Uterus (tissue), 4 donors: ENCODE measurements around the gene SEPTIN6. TPM values are rescaled to one million over a fixed set of nuclear protein-coding genes. Genes with fewer than 3 reads are reported as not detected.
A peak's percentile ranks its signal among the peaks of the same experiment; 100 is the strongest.
"Not testable (repeated sequence)": the region's sequence is repeated elsewhere in the genome, so short reads cannot be mapped to it uniquely, and the experiment has no call there.

Source experiments
- DNase-seq, 2 donors: peaks; one replicate each; pipeline ENCODE4 v3.0.0-alpha.2; 2019 to 2020
- H3K27ac ChIP-seq, 2 donors: fragments of 200-600 bp; sonication (generic); 1 replicate in 1 of 2; 2 replicates in 1 of 2; pipeline ENCODE4 v1.5.1; 2016 to 2018
- H3K27me3 ChIP-seq, 2 donors: fragments of 200-600 bp; sonication (generic); one replicate each; pipeline ENCODE4 v1.5.1; 2018 to 2019; ENCODE audit warnings: control low read depth in 1 of 2
- H3K36me3 ChIP-seq, 2 donors: fragments of 200-600 bp; sonication (generic); one replicate each; pipeline ENCODE4 v1.5.1; 2019; ENCODE audit warnings: control low read depth in 1 of 2
- H3K4me1 ChIP-seq, 2 donors: fragments of 200-600 bp; sonication (generic); one replicate each; pipeline ENCODE4 v1.5.1; 2018 to 2019; ENCODE audit warnings: control low read depth in 1 of 2
- H3K4me3 ChIP-seq, 2 donors: fragments of 200-600 bp; sonication (generic); 1 replicate in 1 of 2; 2 replicates in 1 of 2; pipeline ENCODE4 v1.5.1; 2018 to 2019; ENCODE audit warnings: mild to moderate bottlenecking in 1 of 2
- H3K9me3 ChIP-seq, 2 donors: fragments of 200-600 bp; sonication (generic); one replicate each; pipeline ENCODE4 v1.5.1; 2019; ENCODE audit warnings: control low read depth in 1 of 2
- POLR2A ChIP-seq, 2 donors: fragments of 450-650 bp; IDR thresholded peaks; one replicate each; pipeline ENCODE4 v1.6.1; 2016; ENCODE audit warnings: antibody characterized with exemption in 2 of 2, mild to moderate bottlenecking in 1 of 2, moderate library complexity in 1 of 2
- intact Hi-C: fragments of 100-400 bp; cut with DNase I; formaldehyde crosslinking; loops from one replicate; pipeline ENCODE4 v1.15.1; 2023; ENCODE audit warnings: low total_unique reads
- total RNA-seq, 4 donors: library from RNA; depleted of rRNA in 3 of 4; stranded (reverse); fragments of >200 nt in 3 of 4; gene quantifications; one replicate each; pipeline versions ENCODE4 v1.1.0 to v1.2.4, GENCODE V29; 2014 to 2023
- TF ChIP-seq, protein P1 (sequence below), 4 experiments: fragments of 200-600 bp in 2 of 4; fragments of 450-650 bp in 2 of 4; sonication (generic) in 2 of 4; IDR thresholded peaks; one replicate each; pipeline ENCODE4 v1.5.1; 2016 to 2019; ENCODE audit warnings: antibody characterized with exemption in 4 of 4, mild to moderate bottlenecking in 2 of 4, moderate library complexity in 1 of 4
- donor health status: DM: yes; HTN: yes; CAD: no.

Gene SEPTIN6
- total RNA-seq, 4 donors from 2014 or later = 1.8 to 34.8 (median 15.5) TPM

DNA sequence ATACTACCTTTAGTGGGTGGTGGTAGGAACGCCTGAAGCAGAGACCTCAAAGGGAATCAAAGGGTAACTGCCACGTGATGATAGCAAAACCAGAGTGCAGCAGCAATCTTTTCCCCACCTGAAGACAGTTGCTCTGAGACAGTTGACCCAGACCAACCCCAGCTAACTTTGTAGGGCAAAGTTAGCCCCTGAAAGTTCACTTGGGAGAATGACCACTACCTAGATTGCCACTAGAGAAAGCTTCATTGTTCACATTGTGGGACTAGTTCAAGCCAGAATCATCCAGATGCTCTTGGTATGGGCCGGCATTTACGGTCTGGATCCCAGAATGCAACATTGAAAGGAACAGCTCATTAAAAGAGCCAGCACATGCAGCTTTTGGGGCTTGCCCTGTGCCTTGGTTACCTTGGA, 4.1 kb downstream of the SEPTIN6 start:
- Histone ChIP-seq H3K27me3 (no peaks in the 10 kb centered on the region), H3K4me1 (no peaks in the 10 kb centered on the region)

DNA sequence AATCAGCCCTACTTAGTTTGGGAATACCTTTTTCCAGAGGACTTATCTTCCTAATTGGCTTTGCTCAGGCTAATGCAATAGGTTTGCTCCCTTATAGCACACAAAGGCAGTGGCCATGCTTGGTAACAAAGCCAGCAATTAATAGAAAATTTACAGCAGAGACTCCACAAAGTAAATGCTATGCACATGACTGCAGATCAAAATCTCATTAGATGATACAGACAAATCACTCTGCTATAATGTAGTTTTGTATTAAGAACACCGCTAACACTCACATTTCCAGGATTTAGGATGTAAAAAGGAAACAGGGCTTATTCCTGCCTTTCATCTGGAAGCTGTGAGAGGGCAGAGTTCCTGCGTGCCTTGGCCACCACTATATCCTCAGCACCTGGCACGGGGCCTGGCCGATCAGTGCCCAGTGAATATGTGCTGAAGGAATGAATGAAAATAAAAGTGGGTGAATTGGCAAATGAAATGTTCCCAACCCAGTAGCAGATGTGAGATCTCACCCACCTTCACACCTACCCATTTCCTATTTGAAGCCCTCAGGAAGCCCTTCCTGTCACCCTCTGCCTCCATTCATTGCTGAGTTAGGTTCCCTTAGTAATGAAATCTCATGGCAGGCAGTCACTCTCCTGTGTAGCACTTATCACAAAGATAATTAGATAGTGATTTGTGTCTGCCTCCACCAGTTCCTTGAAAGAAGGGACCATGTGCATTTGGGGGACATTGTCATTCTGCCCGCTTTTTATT, 5.1 kb downstream of the SEPTIN6 start:
- Histone ChIP-seq H3K36me3 (no peaks in the 10 kb centered on the region), H3K4me1 (no peaks in the 10 kb centered on the region), H3K27me3 (no peaks in the 10 kb centered on the region), H3K27ac (no peak overlapping the region), H3K9me3 (no peaks in the 10 kb centered on the region), H3K4me3 (no peak overlapping the region)
- no peak for DNase-seq
- TF ChIP-seq POLR2A (IDR thresholded peaks at IDR 0.05) = no peak
- TF ChIP-seq, protein P1, sequence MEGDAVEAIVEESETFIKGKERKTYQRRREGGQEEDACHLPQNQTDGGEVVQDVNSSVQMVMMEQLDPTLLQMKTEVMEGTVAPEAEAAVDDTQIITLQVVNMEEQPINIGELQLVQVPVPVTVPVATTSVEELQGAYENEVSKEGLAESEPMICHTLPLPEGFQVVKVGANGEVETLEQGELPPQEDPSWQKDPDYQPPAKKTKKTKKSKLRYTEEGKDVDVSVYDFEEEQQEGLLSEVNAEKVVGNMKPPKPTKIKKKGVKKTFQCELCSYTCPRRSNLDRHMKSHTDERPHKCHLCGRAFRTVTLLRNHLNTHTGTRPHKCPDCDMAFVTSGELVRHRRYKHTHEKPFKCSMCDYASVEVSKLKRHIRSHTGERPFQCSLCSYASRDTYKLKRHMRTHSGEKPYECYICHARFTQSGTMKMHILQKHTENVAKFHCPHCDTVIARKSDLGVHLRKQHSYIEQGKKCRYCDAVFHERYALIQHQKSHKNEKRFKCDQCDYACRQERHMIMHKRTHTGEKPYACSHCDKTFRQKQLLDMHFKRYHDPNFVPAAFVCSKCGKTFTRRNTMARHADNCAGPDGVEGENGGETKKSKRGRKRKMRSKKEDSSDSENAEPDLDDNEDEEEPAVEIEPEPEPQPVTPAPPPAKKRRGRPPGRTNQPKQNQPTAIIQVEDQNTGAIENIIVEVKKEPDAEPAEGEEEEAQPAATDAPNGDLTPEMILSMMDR (IDR thresholded peaks at IDR 0.05) = no peak
- intact Hi-C loops = no loop called here

More for the DNA sequence above, 4.1 kb downstream of the SEPTIN6 start:
- TF ChIP-seq, protein P1 (IDR thresholded peaks at IDR 0.05) = no peak
- TF ChIP-seq POLR2A (IDR thresholded peaks at IDR 0.05) = no peak
- no peaks in the 10 kb centered on the region for H3K9me3 ChIP-seq
- no peak overlapping the region for H3K27ac ChIP-seq
- no peak overlapping the region for H3K4me3 ChIP-seq
- intact Hi-C loops = no loop called here
- H3K36me3 ChIP-seq = no peaks in the 10 kb centered on the region
- DNase-seq = no peak

DNA sequence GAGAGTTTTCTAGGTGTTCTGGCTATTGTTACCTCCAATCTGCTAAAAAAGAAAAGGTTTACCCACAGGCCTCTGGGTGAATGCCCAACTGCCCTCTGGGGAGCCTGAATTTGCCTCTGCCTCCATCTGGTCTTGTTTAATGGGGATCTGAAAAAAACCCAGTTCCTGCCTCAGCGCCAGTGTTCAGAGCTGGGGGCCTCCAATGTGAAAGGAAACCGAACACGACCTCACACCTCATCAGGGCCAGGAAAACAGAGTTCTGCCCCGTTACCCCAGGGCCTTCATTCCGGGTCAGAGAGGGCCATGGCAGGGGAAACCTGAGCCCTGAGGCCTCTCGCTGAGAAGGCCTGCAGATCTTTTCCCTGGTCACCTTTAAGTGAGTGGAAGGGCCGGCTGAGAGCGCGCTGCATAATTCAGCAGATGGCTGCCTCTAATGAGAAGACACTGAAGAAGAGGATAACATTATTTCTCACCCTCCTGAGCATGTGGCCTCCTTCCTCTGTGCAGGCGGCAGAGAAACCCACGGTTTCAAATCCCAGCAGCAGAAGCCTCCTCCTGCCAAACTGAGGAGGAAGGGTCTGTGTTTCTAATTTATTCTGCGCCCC, 6.8 kb downstream of the SEPTIN6 start:
- Histone ChIP-seq H3K4me3 (no peak overlapping the region), H3K9me3 (no peaks in the 10 kb centered on the region), H3K4me1 (no peaks in the 10 kb centered on the region), H3K36me3 (no peaks in the 10 kb centered on the region), H3K27me3 (no peaks in the 10 kb centered on the region), H3K27ac (peak overlapping the region; percentile 64 to 83)
- intact Hi-C loops = no loop called here
- DNase-seq = no peak
- no peak for TF ChIP-seq POLR2A (IDR thresholded peaks at IDR 0.05)
- TF ChIP-seq, protein P1 (IDR thresholded peaks at IDR 0.05) = no peak

DNA sequence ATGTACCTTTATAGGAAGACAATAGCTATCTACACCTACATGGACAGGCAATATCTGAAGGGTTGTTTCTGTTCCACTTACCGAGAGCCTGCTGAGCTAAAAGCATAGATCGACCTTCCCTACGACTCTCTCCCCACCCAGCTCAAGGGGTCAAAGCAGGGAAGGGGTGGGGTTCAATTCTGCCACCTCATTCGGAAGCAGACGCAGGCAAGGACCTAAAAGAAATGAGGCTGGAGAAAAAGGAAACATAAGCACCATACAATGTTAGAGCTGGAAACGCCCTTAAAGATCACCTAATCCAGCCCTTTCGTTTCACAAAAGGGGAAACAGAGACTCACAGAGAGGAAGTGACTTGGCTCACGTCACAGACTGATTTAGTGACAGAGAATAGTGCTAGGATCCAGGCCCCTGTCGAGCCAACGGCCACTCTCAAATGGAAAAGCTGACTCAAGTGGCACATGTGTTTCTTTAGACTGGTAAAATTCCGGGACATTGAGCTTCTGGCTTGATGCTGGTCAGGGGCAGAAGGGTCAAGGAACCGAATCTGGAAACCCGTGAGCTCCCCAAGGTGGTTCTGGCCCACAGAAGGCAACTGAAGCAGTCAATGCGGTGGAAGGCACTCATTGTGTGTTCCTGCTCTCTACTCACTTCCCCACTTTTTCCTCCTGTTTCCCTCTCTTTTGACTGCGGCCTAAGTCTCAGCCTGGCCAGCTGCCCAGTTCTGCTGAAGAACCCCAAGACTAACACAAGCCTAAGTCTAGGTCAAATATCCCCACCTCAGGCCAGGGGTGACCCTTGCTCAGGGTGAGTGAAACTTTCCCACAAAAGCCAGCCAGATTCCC, 7.5 kb downstream of the SEPTIN6 start:
- Histone ChIP-seq H3K27ac (peak overlapping the region; percentile 64 to 83), H3K9me3 (no peaks in the 10 kb centered on the region), H3K4me1 (no peaks in the 10 kb centered on the region), H3K4me3 (no peak overlapping the region), H3K36me3 (no peaks in the 10 kb centered on the region), H3K27me3 (no peaks in the 10 kb centered on the region)
- DNase-seq = peak in 1 of 2 donors; percentile 57
- intact Hi-C loops = no loop called here
- TF ChIP-seq POLR2A (IDR thresholded peaks at IDR 0.05) = no peak
- TF ChIP-seq, protein P1 (IDR thresholded peaks at IDR 0.05) = no peak

DNA sequence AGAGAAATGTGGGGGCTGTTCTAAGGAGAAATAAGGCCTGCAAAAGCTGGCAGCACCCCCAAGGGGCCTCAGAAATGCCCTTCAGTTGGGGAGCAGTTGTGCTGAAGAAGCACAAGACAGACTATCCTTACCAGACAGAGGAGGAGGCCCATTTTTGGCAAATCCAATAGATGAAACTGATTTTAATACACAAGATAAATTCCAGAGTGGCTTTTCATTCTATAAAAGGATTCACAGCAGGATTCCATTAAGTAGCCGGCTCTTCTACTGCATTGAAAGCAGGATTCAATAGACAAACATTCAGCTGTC, 8.1 kb downstream of the SEPTIN6 start:
- Histone ChIP-seq H3K9me3 (no peaks in the 10 kb centered on the region), H3K4me1 (no peaks in the 10 kb centered on the region), H3K4me3 (no peak overlapping the region), H3K27ac (peak overlapping the region; percentile 30 to 83), H3K36me3 (no peaks in the 10 kb centered on the region), H3K27me3 (no peaks in the 10 kb centered on the region)
- no peak for DNase-seq
- intact Hi-C loops = no loop called here
- no peak for TF ChIP-seq POLR2A (IDR thresholded peaks at IDR 0.05)
- TF ChIP-seq, protein P1 (IDR thresholded peaks at IDR 0.05) = no peak

DNA sequence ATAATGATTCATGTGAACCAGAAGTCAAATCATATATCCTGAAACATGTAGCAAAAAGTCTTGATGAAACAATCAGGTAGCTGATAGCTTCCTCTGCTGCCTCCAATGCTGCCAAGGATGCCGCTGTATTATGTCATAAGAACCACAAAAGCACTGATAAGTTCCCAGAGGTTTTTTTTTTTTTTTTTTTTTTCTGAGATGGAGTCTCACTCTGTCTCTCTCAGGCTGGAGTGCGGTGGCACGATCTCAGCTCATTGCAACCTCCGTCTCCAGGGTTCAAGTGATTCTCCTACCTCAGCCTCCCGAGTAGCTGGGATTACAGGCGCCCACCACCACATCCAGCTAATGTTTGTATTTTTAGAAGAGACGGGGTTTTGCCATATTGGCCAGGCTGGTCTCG, 8.7 kb downstream of the SEPTIN6 start:
- H3K27me3 ChIP-seq, intact Hi-C loops, H3K4me1 ChIP-seq, H3K9me3 ChIP-seq, DNase-seq, H3K4me3 ChIP-seq, H3K27ac ChIP-seq, H3K36me3 ChIP-seq: not testable (repeated sequence)
